Activated naive CD4-positive, alpha-beta T cell treated with anti-CD3 and anti-CD28 coated beads, Interleukin-2, amount 10 ng/mL, durations not matched to agents 7 days and 5 days (primary cell): ENCODE results near the gene SPATA17.

Source experiments
- CTCF ChIA-PET: fragments of 350-600 bp; sonication (Branson Sonifier 250); formaldehyde crosslinking; loops from one replicate; lab custom pipeline; 2021; ENCODE audit warnings: antibody characterized with exemption; lab: Charles Lee
- DNase-seq: peaks from one replicate; pipeline ENCODE4 v3.0.0-alpha.2; 2020
- H3K27ac Mint-ChIP-seq: one replicate; pipeline ENCODE4 v1.8.0; 2021; ENCODE audit warnings: mild to moderate bottlenecking, moderate library complexity, mixed read lengths
- H3K27me3 Mint-ChIP-seq: one replicate; pipeline ENCODE4 v1.8.0; 2021; ENCODE audit warnings: mild to moderate bottlenecking, mixed read lengths
- H3K36me3 Mint-ChIP-seq: one replicate; pipeline ENCODE4 v1.8.0; 2021; ENCODE audit warnings: mixed read lengths
- H3K4me1 Mint-ChIP-seq: one replicate; pipeline ENCODE4 v1.8.0; 2021; ENCODE audit warnings: mixed read lengths
- H3K4me3 Mint-ChIP-seq: one replicate; pipeline ENCODE4 v1.8.0; 2021; ENCODE audit warnings: mild to moderate bottlenecking, moderate library complexity, mixed read lengths
- H3K9me3 Mint-ChIP-seq: one replicate; pipeline ENCODE4 v1.8.0; 2021; ENCODE audit warnings: mixed read lengths

The SPATA17 gene

DNA sequence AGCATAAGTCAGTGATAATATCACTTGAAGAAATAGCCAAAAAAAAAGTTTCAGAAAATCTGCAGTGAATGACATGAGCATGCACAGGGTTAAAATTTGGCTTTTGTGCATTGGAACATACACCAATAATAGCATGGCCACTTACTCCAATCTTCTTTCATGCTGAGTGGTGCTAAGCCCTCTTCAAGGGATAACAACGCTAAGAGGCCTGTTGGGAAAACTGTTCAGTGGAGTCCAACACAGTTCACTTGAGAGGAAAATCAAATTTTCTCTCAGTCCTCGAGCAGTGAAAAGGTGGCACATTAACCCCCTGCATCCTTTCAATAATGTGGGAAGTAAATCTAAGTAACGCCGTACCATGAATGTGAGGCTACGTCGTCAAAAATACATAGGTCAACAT, 264.7 kb downstream of the SPATA17 start:
- no peak overlapping the region for H3K27ac Mint-ChIP-seq

GRCh38 chr1:217896490-217896889, 265.3 kb downstream of the SPATA17 start:
- no peak overlapping the region for H3K27ac Mint-ChIP-seq
- no peaks in the 10 kb centered on the region for H3K9me3 Mint-ChIP-seq
- H3K4me1 Mint-ChIP-seq: no peaks in the 10 kb centered on the region

More for the DNA sequence above, 264.7 kb downstream of the SPATA17 start:
- DNase-seq: no peak
- no peaks in the 10 kb centered on the region for H3K36me3 Mint-ChIP-seq
- no peak overlapping the region for H3K4me3 Mint-ChIP-seq
- H3K9me3 Mint-ChIP-seq: no peaks in the 10 kb centered on the region
- no peaks in the 10 kb centered on the region for H3K4me1 Mint-ChIP-seq
- H3K27me3 Mint-ChIP-seq: no peaks in the 10 kb centered on the region
- CTCF ChIA-PET: no interaction called here

DNA sequence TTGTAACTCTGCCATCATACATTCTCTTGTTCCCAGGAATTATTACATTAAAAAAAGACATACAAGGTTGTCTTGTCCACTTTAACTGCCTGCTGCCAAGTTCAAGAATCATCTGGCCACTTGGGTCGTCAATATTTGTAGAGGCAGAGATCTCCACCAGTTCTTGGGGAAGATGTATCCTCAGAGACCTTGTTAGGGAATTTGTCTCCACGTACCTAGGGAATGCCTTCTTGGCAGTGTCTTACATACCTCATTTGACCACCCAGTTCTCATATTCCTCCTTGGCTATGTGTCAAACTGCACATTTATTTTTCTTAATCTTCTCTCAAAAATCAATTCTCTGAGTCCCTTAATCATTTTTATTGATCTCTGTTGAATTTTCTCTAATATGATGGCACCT, 266.0 kb downstream of the SPATA17 start:
- H3K9me3 Mint-ChIP-seq: no peaks in the 10 kb centered on the region
- no peak overlapping the region for H3K4me3 Mint-ChIP-seq
- CTCF ChIA-PET: no interaction called here
- no peak for DNase-seq
- H3K27ac Mint-ChIP-seq: no peak overlapping the region
- no peaks in the 10 kb centered on the region for H3K4me1 Mint-ChIP-seq
- H3K27me3 Mint-ChIP-seq: no peaks in the 10 kb centered on the region
- H3K36me3 Mint-ChIP-seq: no peaks in the 10 kb centered on the region

More at GRCh38 chr1:217896490-217896889, 265.3 kb downstream of the SPATA17 start:
- Mint-ChIP-seq H3K36me3 (no peaks in the 10 kb centered on the region), H3K4me3 (no peak overlapping the region), H3K27me3 (no peaks in the 10 kb centered on the region)
- no peak for DNase-seq
- CTCF ChIA-PET: no interaction called here

GRCh38 chr1:217899614-217900013, 268.5 kb downstream of the SPATA17 start:
- DNase-seq: no peak
- H3K36me3 Mint-ChIP-seq: no peaks in the 10 kb centered on the region
- no peak overlapping the region for H3K27ac Mint-ChIP-seq
- CTCF ChIA-PET: interaction anchor here (1.3 kb wide), 1 partner anchor 10 kb away, joined by 3 read pairs; no protein-coding TSS in a partner anchor
- no peaks in the 10 kb centered on the region for H3K4me1 Mint-ChIP-seq
- H3K27me3 Mint-ChIP-seq: no peaks in the 10 kb centered on the region
- H3K9me3 Mint-ChIP-seq: no peaks in the 10 kb centered on the region
- H3K4me3 Mint-ChIP-seq: no peak overlapping the region

GRCh38 chr1:217907504-217907903, 276.4 kb downstream of the SPATA17 start:
- DNase-seq: no peak
- no peaks in the 10 kb centered on the region for H3K4me1 Mint-ChIP-seq
- H3K27me3 Mint-ChIP-seq: no peaks in the 10 kb centered on the region
- H3K27ac Mint-ChIP-seq: no peak overlapping the region
- peaks cover 1% of the 10 kb centered on the region for H3K9me3 Mint-ChIP-seq
- CTCF ChIA-PET: no interaction called here
- no peaks in the 10 kb centered on the region for H3K36me3 Mint-ChIP-seq
- H3K4me3 Mint-ChIP-seq: no peak overlapping the region

DNA sequence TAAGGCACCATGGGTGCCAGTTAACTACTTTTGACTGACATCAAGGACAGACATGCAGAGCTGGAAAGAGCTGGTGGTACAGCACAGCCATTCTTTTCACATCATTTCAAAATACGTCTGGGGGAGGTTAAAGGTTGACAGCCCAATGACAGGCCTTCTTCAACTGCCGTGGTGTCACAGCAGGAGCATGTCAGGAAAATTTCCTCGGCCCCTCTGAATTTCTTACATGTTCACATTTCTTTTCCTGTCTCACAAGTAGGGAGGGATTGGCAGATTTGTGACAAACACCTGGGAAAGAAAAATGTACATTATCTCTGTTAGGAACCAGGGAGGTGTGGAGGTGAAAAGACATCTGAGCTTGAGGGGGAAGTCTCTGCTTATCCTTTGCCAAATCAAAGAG, 279.1 kb downstream of the SPATA17 start:
- H3K27ac Mint-ChIP-seq: no peak overlapping the region
- no peaks in the 10 kb centered on the region for H3K4me1 Mint-ChIP-seq

GRCh38 chr1:217910791-217911320, 279.7 kb downstream of the SPATA17 start:
- H3K27ac Mint-ChIP-seq: no peak overlapping the region
- no peak overlapping the region for H3K4me3 Mint-ChIP-seq
- CTCF ChIA-PET: no interaction called here
- no peaks in the 10 kb centered on the region for H3K27me3 Mint-ChIP-seq
- H3K36me3 Mint-ChIP-seq: no peaks in the 10 kb centered on the region
- DNase-seq: no peak
- peaks cover 7% of the 10 kb centered on the region for H3K9me3 Mint-ChIP-seq
- H3K4me1 Mint-ChIP-seq: no peaks in the 10 kb centered on the region

More for the DNA sequence above, 279.1 kb downstream of the SPATA17 start:
- Mint-ChIP-seq H3K9me3 (peaks cover 7% of the 10 kb centered on the region), H3K27me3 (no peaks in the 10 kb centered on the region), H3K4me3 (no peak overlapping the region), H3K36me3 (no peaks in the 10 kb centered on the region)
- CTCF ChIA-PET: no interaction called here
- DNase-seq: no peak

DNA sequence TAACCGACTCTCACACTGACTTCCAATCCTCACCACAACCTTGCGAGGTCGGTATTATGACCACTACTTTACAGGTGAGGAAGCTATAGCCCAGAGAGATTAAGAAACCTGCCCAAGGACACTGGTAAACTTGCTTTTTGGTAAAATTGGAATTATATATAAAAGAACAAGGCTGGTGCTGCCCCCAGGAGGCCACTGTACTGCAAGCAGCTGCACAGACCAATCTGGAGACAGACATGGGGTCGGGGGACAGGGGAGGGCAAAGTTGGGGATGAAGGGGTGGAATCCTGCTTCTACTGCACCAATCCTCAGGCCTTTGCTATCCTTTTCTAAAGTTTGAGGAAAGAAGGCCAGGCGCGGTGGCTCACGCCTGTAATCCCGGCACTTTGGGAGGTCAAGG, 280.8 kb downstream of the SPATA17 start:
- Mint-ChIP-seq H3K36me3 (no peaks in the 10 kb centered on the region), H3K27me3 (no peaks in the 10 kb centered on the region), H3K27ac (no peak overlapping the region), H3K4me1 (no peaks in the 10 kb centered on the region), H3K9me3 (peaks cover 7% of the 10 kb centered on the region), H3K4me3 (no peak overlapping the region)
- no peak for DNase-seq
- CTCF ChIA-PET: no interaction called here

GRCh38 chr1:217917281-217917887, 286.2 kb downstream of the SPATA17 start:
- Mint-ChIP-seq H3K27me3 (no peaks in the 10 kb centered on the region), H3K36me3 (no peaks in the 10 kb centered on the region), H3K4me3 (no peak overlapping the region), H3K4me1 (no peaks in the 10 kb centered on the region), H3K9me3 (peaks cover 7% of the 10 kb centered on the region), H3K27ac (no peak overlapping the region)
- CTCF ChIA-PET: no interaction called here
- DNase-seq: no peak

- H3K27ac Mint-ChIP-seq: no peak overlapping the region
- no peaks in the 10 kb centered on the region for H3K9me3 Mint-ChIP-seq
- no peaks in the 10 kb centered on the region for H3K4me1 Mint-ChIP-seq
- no peaks in the 10 kb centered on the region for H3K27me3 Mint-ChIP-seq
- no peak overlapping the region for H3K4me3 Mint-ChIP-seq
- no peaks in the 10 kb centered on the region for H3K36me3 Mint-ChIP-seq
- CTCF ChIA-PET: no interaction called here
- no peak for DNase-seq
Observed at GRCh38 chr1:217919683-217920388, 288.7 kb downstream of the SPATA17 start.
